NCI-H446 treated with DMSO at 0.1 percent for 48 hours (cell line): ENCODE data around the gene ERFL.
"Not testable (repeated sequence)": the region's sequence is repeated elsewhere in the genome, so short reads cannot be mapped to it uniquely, and the experiment has no call there.

ENCODE experiments used
- DNase-seq: peaks from one replicate; lab custom pipeline; 2025; lab: John Stamatoyannopoulos, UW

Gene ERFL

DNA sequence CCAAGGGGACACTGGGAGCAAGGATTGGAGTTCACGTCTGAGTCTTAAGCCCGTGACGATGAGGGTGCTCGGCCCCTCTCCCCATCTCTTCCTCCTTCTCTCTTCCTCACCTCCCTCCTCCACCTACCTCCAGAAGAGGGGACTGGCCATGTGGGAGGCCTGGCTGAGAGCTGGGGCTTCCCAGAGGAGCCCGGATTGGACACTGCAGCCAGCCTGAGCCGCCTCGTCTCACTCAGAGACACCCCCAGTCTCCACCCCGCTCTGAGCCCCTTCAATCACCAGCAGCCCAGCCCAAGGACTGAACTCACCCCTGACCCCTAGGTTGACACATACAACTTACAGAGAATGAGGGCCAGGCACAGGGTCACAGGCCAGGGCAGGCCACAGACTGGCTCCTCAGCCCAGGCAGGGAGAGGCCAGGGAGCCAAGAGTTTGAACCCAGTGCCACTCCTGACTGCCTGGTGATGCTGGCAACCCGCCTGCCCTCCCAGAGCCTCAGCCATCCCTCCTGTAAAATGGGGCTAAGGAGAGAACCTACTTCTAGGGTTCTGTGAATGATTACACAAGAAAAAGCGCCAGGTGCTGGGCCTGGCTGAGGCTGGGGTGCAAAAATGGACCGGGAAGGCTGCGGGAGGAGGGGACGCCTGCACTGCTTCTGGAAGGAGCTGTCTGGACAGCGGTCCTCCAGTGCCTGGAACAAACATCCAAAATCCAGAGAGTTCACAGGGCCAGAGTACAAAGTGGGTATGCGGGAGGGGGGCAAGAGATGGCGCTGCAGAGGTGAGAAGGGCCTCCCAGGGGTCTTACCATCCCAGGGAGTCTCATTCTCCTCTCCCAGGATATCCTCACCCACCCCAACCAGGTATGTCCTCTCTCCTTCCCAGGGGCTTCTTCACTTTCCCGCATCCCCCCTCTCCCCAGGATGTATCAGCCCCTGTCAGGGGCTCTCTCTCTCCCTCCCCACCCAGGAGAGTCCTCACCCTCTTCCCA lies 50.0 kb downstream of the ERFL start:
- DNase-seq, result no peak

DNA sequence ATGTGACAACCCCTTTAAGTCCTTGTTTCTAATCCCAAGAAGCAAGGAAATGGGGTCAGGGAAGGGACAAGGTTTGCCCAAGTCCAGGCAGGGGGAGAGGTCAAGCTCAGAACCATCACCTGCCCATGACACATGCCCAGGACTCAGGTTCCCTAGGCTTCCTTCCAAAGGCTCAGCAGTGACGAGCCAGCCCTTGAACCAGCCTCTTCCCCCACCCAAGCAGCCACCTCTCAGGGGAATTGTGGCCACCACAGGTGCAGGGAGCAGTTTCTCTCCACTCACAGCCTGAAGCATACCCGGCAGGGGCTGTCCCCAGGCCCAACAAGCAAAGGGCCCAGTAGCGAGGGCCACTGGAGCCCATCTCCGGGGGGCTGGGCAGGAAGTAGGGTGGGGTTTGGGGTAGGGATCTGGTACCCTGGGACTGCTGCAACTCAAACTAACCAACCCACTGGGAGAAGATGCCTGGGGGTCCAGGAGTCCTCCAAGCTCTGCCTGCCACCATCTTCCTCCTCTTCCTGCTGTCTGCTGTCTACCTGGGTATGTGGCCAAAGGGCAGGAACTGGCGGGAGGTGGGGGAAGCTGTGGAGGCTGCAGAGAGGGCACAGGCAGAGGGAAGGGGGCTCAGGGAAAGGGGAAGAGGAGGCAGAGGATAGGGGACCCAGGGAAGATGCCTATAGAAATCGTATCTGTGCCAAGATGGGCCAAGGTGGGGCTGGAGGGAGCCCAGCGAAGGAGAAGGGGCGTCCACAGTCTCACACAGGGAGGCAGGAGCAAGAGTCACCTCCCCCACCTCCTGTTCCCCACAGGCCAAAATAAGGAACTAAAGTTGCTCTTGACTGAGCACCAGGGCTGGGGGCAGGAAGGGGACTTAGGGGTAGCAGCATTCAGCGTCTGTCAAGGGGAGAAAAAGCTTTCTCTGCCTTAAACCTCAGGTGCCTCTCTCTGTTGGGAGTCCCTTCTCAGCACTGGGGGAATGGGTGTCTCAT lies 51.1 kb downstream of the ERFL start, which contains the start of gene CD79A:
TSS of gene CD79A (plus strand) at position 433 of the 986 bp plus-strand sequence. CDS start at position 459, 26 bp downstream.
- no peak for DNase-seq

DNA sequence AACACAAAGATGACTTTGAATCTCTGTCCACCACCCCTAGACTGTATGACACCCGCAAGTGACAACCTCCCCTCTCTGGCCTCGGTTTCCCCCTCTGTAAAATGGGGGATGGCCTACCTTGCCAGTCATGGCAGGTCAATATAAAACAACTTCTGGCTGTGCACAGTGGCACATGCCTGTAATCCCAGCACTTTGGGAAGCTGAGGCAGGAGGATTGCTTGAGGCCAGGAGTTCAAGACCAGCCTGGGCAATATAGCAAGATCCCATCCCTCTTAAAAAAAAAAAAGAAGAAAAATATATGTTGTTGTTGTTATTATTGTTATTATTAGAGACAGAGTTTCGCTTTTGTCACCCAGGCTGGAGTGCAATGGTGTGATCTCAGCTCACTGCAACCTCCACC lies 52.3 kb downstream of the ERFL start:
- DNase-seq, result not testable (repeated sequence)

DNA sequence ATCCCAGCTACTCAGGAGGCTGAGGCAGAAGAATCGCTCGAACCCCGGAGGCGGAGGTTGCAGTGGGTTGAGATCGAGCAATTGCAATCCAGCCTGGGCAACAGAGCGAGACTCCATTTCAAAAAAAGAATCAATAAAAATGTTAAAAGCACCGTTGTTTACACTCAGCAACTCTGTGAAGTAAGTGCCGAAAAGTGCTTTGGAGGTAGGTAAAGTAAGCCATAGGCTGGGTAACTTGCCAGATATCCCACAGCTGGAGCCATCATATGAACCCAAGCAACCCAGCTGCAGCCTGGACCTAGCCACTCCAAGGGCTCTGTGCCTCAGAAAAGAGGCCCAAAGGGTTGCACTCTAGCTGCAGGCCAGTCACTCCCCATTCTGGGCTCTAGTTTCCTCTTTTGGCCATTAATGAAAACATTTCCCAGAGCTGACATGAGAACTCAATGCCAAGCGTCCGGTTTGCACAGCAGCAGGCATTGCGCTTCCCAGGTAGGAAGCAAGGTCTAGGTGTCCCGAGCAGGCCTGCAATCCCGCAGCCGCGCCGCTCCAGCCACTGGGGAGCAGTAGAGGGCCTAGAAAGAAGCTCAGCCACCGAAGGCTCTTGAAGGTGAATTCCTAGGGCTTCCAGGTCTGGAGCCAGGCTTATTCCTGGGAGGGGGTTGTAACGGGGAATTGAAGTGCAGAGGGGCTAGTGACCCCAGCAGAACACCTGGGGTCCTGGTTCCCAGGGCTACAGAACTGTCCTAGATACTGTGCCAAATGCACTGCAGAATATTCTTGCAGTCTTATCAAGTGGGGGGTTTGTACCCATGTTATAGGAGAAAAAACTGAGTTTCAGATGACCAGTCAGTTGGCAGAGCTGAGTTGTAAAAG lies 55.2 kb downstream of the ERFL start:
- no peak for DNase-seq

DNA sequence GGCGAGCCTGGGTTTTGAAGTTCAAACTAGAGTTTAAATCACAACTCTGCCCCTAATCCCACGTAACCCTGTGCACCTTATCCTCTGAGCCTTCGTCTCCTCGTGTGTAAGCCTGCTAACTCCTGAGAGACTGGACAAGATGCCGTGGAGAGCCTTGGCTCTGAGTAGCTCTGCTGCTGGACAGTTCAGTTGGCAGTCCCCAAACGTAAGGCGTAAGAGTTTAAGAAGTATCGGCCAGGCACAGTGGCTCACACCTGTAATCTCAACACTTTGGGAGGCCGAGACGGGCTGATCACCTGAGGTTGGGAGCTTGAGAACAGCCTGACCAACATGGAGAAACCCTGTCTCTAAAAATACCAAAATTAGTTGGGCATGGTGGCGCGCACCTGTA lies 55.9 kb downstream of the ERFL start:
- no peak for DNase-seq

DNA sequence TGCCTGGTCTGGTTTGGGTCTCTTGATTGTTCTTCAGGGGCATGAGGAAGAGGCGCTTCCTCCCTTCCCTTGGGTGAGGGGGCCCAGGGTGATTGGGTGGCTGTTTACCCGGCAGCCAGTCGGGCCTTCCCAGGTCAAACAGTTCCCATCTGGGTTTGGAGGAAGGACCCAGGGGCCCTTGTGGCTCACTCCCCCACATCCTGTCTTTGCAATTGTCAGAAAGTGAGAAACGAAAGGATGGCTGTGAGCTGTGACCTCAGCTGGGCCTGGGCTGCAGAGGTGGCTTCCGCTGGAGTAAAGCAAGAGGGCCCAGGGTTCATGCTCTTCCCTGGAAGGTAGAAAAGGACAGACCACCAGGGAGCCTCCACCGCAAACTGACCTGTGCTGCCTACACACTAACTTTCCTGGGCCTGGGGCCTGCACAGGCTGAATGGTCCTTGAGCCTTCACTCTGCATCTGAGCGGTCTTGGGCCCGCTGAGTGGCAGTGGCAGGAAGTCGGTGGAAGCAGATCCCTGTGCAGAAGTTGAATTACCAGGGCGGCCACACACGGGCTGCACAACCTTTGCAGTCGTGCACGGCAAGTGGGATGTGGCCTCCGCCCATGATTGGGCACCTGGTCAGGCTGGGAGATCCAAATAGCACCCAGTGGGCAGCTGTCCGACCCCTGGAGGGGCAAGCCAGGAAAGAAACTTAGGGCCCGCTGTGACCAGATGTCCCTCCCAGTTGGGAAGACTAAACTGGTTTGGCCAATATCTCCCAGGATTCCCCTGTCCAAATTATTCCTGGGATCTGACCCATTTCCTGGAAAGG lies 56.5 kb downstream of the ERFL start:
- DNase-seq, result no peak

DNA sequence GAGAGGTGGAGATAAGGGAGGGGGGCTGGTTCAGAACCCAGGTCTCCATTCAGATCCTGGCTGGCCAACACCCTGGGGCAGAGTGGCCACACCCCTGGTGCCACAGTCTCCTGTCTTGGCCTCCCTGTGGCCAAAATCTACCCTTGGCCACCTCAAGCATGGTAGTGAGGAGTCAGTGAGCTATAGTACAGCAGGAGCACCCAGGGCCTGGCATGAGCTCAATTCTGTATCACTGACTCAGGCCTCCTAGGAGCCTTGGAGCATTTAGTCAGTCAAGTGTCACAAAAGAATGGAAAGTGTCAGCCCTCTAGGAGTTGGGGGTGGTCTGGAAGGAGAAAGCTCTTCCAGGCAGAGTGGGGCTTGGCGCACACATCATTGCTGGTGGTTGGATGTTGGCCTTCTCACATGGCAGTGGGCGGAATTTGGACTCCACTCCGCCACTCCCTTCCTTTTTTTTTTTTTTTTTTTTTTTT lies 57.8 kb downstream of the ERFL start:
- no peak for DNase-seq

DNA sequence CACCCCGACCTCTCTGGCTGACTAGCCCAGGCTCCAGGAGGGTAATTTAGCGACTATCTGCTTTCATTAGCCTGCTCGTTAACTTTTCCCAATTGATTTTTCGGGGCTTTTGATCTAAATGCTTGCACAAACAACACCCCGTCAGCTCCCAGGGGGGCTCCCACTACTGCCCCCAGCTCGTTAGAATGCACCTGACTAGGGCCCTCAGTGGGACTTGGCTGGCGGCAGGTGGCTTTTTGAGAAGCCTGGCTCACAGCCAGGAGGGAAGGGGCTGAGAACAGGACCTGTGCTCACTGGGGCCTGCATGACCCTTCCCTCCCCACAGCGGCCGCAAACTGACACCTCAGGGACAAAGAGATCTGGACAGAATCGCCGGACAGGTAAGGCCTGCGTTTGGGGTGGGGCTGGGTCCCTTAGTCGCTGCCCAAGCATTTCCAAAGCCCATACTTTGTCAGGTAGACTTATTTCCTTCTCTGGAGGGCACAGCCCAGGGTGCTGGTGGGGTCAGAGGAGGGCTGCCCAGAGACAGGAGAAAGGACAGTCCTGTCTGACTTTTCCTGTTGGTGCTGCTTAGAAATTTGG lies 58.8 kb downstream of the ERFL start:
- DNase-seq, result no peak

DNA sequence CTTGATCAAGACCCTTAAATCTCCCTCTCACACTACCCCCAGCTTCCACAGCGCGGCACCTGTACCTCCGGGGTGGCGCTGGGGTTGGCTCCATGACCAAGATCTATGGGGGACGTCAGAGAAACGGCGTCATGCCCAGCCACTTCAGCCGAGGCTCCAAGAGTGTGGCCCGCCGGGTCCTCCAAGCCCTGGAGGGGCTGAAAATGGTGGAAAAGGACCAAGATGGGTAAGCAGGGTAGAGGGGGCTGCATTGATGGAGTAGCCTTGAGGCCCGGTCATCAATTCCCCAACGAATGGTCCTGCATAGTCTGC lies 59.3 kb downstream of the ERFL start:
- no peak for DNase-seq

DNA sequence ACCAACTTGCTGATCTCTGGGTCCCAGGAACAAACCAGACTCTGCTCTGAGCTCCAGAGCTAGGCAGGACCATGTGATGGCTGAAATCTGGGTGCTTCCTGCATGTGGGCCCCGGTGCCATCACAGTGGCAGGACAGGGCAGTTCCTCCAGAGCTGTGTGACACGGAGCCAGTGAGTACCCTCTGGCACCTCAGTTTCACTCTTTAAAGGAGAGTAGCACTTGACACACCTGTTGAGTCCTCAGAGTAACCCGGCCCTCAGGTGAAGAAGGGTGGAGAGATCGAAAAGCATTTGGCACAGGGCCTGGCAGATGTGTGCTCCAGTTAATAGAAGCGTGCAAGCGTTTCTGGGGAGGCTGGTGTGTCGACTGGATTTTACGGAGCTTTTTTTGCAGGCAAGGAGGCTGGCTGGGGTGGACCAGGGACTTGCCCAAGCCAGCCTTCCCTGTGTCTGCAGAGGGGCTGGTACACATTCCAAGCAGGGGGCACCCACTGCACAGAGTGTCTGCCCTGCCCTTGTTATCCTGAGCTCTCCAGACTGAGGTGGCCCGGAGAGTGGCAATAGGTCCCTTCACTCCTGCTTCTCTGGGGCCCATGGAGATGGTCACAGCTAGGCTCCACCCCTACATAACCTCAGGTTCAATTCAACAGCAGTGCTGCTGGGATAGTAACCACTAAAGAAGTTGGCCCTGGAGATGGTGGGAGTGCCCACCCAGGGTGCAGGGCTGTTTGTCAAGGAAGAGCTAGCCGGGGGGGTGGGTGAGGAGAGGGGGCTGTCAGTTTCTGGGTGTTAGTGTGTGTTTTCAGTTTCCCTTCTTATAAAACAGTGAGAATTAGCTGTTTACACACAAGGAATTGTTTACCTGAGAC lies 59.9 kb downstream of the ERFL start:
- no peak for DNase-seq

DNA sequence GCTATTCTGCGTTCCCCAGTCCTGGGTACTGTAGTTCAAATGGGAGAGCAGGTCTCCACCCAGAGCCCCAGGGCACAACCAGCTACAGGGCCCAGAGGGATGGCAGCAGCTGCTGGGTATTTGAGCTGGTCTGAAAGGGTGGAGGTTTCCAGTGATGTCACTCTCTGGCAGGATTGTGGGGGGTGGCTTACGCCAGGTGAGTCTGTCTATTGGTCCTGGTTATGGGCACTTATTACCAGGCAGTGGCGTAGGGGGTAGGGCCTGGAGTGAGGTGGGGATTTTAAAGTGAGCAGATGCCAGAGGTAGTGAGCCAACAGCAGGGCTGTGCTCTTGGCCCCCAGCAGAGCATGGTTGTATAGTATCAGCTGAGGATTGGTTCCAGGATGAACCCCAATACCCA lies 62.0 kb downstream of the ERFL start:
- no peak for DNase-seq

DNA sequence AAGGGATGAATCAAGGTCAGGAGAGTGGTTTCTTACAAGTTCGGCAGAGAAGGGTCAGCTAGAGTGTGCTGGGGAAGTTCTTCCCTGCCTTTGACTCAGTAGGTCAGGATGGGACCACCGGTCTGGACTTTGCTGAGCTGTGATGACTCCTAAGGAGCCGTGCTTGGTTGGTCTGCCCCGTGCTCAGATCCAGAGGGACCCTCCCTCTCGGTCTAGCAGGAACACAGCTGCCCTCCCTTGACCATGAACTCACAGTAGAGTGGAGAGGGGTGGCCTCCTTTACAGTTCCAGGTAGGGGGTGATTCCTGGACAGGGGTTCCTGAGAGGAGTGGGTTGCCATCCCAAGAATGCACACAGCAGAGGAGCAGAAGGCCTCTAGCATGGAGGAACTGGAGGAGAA lies 63.9 kb downstream of the ERFL start:
- no peak for DNase-seq

DNA sequence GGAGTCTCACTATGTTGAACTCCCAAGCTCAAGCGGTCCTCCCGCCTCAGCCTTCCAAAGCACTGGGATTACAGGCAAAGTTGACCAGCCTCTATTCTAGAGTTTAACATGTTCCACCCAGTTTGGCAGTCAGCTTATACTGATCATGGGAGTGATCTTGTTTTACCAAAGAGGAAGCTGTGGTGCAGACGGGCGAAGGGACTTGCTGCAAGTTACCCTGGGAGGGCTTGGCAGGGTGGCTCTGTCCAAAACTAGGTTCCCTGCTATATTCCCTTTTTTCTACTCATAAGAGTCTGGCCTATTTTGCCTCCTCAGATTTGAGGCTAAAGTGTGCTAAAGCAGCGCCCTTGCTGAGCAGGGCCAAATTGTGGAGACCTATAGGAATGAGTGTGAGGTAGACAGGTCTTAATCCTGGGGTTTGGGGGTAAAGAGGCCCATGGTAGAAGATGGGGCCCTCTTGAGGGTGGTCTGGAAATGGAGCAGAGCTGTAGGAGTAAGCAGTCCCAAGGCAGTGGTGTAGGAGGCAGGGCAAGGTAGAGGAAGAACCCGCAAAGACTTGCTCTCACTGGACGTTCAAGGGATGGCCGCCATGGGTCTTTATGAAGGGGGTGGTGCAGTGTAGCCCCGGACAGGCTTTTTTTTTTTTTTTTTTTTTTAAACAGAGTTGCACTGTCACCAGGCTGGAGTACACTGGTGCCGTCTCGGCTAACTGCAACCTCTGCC lies 64.9 kb downstream of the ERFL start:
- DNase-seq, result no peak

DNA sequence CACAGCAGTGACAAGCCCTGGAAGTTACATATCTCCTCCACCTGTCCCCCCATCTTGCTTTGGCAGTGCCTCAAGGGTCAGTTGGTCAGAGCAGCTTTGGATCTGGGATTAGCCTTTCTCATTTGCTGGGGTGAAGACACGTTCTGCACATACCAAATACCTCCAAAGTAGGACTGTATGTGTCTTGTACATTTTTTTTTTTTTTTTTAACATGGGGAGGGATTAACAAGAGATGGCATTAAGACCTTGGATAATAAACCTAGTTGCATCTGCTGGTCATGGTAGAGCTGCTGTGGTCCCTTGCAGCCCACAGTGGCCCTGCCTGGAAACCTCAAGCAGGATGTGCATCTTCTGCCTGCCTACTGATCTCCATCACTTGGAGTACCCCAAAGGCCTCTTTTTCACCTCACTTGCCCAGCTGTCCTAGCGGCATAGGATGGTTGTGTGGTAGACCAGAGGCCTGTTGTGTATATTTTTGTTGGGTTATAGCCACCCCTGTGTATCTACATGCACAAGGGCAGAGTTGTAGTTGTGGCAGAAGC lies 65.7 kb downstream of the ERFL start:
- DNase-seq, result no peak

DNA sequence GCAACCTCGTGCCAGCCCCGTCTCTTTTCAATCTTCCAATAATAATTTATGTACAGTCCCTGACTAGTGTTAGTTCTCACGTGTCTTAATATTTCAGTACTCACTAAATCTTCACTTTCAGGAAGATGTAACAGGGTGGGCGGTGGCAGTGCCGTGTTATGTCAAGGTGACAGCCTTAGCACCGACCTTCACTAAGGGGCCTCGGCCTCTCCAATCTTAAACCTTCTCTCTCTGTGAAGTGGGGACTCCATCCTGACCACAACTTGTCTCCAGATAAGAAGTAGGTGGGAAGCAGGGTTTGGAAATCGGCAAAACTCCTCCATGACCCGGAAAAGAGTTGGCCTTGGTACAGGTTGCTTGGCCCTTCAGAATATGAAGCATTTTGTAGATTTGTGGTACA lies 66.4 kb downstream of the ERFL start:
- DNase-seq, result no peak

DNA sequence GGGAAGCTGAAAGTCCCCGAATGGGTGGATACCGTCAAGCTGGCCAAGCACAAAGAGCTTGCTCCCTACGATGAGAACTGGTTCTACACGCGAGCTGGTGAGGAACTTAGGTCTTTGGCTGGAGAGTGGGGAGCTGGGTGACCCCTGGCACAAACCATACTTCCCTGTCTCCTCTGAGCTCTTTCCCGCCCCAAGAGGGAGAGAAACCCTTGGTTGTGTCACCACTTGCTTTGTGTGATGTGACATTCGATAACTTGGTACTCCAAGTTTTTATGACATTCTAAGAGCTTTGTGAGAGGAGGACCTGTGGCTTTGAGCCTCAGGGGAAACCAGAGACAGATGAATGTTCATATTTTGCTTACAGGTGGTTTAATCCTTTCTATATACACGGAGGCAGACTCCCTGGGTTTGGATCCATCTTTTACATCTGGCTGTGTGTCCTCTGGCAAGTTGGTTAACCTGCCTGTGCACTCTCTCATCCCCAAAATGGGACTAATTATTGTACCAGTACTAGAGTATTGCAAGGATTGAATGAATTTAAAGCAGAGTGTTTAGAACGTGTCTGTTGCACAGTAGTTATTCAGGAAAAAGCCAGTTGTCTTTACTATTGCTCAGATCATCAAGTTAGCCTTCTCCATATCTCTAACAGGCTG lies 67.0 kb downstream of the ERFL start:
- no peak for DNase-seq

DNA sequence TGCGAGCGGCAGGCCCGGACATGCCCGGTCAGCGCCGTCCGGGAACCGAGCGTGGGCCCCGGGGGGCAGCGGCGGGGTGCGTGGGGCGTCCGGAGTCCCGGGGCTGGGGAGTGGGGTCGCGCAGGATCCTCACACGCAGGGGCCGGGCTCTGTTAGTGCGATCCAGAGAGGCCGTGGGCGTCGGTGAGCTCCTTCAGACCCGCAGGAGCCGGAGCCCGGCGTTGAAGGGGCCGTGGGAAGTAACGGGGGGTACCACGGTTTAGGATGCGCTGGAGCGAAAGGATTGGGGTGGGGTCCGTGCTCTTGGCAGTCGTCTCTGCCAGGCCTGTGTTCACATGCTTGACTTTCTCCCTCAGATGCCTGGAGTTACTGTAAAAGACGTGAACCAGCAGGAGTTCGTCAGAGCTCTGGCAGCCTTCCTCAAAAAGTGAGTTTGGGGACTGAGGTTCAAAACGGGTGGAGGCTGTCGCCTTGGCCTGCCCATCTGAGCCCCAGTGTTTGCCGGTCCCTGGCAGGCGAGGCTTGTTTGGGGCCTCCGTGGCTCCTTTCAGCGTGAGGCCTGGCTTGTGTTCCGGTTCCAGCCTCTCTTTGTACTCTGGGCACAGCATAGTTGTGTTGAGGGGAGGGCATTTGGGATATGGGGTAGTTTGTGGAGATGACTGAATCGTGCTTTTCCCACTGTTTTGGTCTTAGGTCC lies 67.7 kb downstream of the ERFL start:
- no peak for DNase-seq
